ENCODE data around the gene RAB31.

Gene RAB31

GRCh38 chr18:9738266-9738969 lies 30.3 kb downstream of the RAB31 start:
- H3K4me3 ChIP-seq (ENCODE audit: low read depth, low read length), result no peak overlapping the region
- TF ChIP-seq CTCF (IDR thresholded peaks at IDR 0.05; ENCODE audit: low read depth, low read length), result no peak

- no peak for TF ChIP-seq CTCF (IDR thresholded peaks at IDR 0.05; ENCODE audit: low read depth, low read length)
Observed at GRCh38 chr18:9739516-9739915, 31.4 kb downstream of the RAB31 start.

GRCh38 chr18:9740071-9740470 lies 32.0 kb downstream of the RAB31 start:
- H3K4me3 ChIP-seq (ENCODE audit: low read depth, low read length), result no peak overlapping the region

More at GRCh38 chr18:9739516-9739915, 31.4 kb downstream of the RAB31 start:
- H3K4me3 ChIP-seq (ENCODE audit: low read depth, low read length), result no peak overlapping the region

GRCh38 chr18:9741406-9741792 lies 33.3 kb downstream of the RAB31 start:
- H3K4me3 ChIP-seq (ENCODE audit: low read depth, low read length), result no peak overlapping the region
- no peak for TF ChIP-seq CTCF (IDR thresholded peaks at IDR 0.05; ENCODE audit: low read depth, low read length)

More at GRCh38 chr18:9740071-9740470, 32.0 kb downstream of the RAB31 start:
- TF ChIP-seq CTCF (IDR thresholded peaks at IDR 0.05; ENCODE audit: low read depth, low read length), result no peak

- H3K4me3 ChIP-seq (ENCODE audit: low read depth, low read length), result no peak overlapping the region
- TF ChIP-seq CTCF (IDR thresholded peaks at IDR 0.05; ENCODE audit: low read depth, low read length), result no peak
Observed at GRCh38 chr18:9741793-9742523, 33.9 kb downstream of the RAB31 start.

GRCh38 chr18:9742524-9743131 lies 34.5 kb downstream of the RAB31 start:
- H3K4me3 ChIP-seq (ENCODE audit: low read depth, low read length), result peak overlapping the region; percentile 2; the same call in 1 of the 2 replicates
- TF ChIP-seq CTCF (IDR thresholded peaks at IDR 0.05; ENCODE audit: low read depth, low read length), result no peak

Data from WI38 (cell line).